Mammary epithelial cell (primary cell): ENCODE data around the gene FUT9.

Experiments
- EZH2 ChIP-seq: IDR thresholded peaks from 2 replicates; pipeline ENCODE4 v1.6.1; 2012; ENCODE audit warnings: low read length, inconsistent platforms, borderline replicate concordance
- TF ChIP-seq, protein P1 (sequence below), 2 donors: IDR thresholded peaks in 1 of 2; conservative IDR thresholded peaks in 1 of 2; 2 replicates each; pipeline ENCODE4 v1.5.1; 2011 to 2012; ENCODE audit warnings: inconsistent platforms in 2 of 2, low read length in 2 of 2, mild to moderate bottlenecking in 2 of 2, control low read depth in 1 of 2, low read depth in 1 of 2; ENCODE audit not compliant: insufficient read depth in 1 of 2; ENCODE audit errors: extremely low read depth in 1 of 2

- no peak for TF ChIP-seq EZH2
- TF ChIP-seq, protein P1, sequence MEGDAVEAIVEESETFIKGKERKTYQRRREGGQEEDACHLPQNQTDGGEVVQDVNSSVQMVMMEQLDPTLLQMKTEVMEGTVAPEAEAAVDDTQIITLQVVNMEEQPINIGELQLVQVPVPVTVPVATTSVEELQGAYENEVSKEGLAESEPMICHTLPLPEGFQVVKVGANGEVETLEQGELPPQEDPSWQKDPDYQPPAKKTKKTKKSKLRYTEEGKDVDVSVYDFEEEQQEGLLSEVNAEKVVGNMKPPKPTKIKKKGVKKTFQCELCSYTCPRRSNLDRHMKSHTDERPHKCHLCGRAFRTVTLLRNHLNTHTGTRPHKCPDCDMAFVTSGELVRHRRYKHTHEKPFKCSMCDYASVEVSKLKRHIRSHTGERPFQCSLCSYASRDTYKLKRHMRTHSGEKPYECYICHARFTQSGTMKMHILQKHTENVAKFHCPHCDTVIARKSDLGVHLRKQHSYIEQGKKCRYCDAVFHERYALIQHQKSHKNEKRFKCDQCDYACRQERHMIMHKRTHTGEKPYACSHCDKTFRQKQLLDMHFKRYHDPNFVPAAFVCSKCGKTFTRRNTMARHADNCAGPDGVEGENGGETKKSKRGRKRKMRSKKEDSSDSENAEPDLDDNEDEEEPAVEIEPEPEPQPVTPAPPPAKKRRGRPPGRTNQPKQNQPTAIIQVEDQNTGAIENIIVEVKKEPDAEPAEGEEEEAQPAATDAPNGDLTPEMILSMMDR (conservative IDR thresholded peaks at IDR 0.05 in 1 of 2, IDR thresholded peaks at IDR 0.05 in 1 of 2; ENCODE audit: extremely low read depth in 1 of 2, insufficient read depth in 1 of 2, low read depth in 1 of 2, low read length in 2 of 2): no peak
These were observed 48.2 kb upstream of the FUT9 start for GRCh38 chr6:95967594-95967993.
